ENCODE results near the gene MICU1.
"Not testable (repeated sequence)": the region's sequence is repeated elsewhere in the genome, so short reads cannot be mapped to it uniquely, and the experiment has no call there.

MICU1 gene

DNA sequence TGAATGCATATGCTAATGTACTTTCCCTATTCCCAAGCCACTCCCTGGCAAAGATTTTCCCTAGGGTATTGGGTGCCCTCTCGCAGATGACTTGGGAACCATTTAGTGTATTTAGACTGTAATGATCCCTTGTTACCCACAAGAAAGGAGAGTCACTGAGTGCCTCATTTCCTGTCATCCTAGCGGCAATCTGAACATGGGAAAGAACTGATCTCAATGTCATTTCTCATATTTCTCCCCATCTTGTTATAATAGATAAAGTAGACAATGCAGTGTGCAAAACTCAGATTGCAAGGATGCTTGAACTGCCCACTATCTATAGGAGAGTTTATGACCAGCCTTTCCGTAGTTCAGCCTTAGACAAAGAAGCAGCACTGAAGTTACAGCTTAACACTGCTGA lies 123.3 kb downstream of the MICU1 start:
- DNase-seq = no peak

DNA sequence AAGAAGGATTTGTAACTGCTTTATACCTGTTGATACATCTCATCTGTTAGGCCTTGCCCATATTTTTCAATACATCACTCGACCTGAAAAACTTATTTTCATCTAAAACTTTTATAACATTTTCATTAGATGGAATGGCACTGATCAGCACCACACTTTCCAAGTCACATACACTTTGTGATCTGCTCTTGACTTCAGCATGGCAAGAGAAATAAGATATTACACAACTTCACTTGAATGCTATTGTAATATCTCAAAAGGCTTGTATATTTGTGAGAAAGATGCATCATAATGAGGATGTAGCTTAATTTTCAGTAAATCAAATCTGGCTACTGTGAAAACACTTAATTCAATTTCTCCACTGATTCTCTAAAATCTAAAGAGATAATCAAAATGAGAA lies 126.2 kb downstream of the MICU1 start:
- DNase-seq = no peak

DNA sequence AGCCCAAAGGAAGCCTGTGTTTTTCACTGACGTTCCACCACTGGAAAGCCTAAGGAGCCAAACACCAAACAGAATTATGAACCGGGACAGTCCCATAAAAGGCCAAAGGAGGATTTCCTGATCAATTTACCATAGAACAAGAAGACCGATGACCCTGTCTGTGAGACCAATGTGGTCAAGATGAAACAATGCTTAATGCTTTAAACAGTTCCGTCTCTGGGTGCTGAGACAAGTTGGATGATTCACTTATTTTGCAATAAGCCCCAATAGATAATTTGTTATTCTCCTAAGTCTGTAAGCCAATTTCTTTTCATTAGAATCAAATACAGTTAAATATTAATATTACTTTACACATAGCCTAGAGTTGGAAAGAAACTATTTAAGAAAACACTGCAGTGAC lies 134.9 kb downstream of the MICU1 start:
- DNase-seq = no peak

DNA sequence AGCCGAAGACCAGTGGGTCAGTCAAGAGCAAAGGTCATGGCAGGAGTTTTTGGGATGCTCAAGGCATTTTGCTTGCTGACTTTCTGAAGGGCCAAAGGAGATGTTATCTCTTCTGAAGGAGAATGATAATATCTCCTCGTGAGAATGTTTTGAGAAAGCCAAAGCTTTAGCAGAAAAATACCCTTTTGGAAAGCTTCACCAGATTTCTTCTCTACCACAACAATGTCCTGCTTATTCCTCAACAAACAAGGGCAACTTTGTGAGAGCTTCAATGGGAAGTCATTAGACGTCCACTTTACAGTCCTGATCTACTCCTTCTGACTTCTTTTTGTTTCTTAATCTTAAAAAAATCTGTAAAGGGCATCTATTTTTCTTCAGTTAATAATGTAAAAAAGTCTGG lies 138.4 kb downstream of the MICU1 start:
- DNase-seq = no peak

DNA sequence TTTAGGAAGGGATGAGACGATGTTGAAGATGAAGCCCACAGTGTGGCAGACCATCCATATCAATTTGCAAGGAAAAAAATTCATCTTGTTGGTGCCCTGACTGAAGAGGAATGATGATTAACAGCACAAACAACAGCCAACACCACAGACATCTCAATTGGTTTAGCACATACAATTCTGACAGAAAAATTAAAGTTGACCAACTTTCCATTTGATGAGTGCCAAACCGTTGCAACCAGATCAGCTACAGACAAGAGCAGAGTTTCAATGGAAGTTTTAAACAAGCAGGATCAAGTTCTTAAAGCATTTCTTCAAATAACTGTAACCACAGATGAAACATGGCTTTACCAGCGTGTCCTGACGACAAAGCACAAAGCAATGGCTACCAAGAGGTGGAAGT lies 138.8 kb downstream of the MICU1 start:
- DNase-seq = no peak

DNA sequence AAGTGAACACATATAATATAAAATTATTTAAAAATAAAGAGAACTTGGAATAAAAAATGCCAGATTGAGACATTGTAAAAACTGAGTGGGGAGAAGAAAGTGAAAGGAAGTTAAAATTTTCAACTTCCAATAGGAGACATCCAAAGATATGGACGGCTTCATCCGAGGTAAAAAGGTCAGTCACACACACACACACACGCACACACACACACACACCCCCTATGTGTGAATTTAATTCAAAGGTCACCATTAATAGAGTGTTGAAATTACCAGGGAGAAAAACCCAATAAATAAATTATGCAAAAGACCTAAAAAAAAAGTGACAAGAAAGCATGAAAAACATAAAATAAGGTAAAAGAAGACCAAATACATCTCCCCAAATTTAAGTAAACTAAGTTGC lies 140.2 kb downstream of the MICU1 start:
- no peak for DNase-seq

DNA sequence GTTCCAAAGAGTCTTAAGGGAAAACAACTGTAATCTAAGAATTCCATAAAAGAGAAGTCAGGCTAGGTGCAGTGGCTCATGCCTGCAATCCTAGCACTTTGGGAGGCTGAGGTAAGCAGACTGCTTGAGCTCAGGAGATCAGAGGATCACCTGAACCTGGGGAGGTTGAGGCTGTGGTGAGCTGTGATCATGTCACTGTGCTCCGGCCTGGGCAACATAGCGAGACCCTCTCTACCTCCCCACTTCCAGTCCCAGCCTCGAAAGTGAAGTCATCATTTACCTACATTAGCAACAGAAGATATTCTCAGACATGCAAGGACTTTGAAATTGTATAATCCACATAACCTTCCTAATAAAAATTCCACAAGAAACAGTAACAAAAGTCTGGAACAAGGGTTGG lies 141.4 kb downstream of the MICU1 start:
- no peak for DNase-seq

DNA sequence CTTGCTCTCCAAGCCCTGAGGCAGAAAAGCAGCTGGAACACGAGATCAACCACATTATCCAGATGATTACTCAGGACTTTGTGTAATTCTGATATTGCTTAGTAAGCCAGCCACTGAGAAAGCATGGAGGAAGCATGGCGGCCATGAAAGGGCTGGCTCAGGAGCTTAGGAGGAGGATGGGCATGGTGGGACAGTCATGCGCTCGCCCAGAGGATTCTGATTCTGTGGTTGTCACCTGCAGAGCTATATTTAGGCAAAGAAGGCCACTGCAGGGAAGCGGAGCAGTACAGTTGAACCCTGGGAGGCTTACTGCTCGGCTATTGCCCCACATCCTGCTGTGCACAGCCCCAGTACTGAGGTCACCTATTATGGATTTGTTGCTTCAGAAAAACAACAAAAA lies 142.4 kb downstream of the MICU1 start:
- DNase-seq = no peak

DNA sequence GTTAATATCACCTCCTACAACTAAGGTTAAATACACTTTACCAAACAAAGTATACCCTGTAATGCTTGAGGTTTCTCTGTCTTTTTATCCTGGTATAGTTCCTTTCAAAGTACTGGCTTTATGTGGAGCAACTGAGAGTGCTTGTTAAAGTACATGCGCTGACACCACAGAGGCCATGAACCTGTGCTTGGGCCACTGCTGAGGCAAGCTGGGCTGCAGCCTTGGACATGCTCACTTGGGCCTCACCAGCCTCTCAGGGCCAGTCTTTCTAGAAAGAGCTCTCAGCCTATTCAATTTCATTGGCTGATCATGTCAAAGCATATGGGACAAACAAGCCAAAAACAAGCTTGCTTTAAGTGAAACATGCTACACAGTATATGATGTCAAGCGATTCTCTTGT lies 145.0 kb downstream of the MICU1 start:
- no peak for DNase-seq

DNA sequence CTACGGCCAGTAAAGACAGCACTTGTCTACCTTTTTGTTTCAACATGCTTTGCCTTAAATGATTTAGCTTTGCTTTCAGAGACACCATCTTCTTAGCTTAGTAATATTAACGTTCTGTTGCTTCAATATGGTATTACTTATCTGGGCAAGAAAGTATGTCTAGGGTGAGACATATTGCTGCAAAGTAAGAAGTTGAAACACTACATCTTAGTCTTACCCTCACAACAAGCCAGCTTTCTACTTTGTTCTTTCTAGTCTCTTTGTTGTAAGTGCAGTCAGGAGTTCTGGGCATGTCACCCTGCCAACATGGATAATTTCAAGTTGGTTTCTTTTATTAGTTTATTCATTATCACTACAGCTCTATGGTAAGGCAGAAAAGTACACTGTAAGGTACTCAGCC lies 148.4 kb downstream of the MICU1 start:
- DNase-seq = no peak

DNA sequence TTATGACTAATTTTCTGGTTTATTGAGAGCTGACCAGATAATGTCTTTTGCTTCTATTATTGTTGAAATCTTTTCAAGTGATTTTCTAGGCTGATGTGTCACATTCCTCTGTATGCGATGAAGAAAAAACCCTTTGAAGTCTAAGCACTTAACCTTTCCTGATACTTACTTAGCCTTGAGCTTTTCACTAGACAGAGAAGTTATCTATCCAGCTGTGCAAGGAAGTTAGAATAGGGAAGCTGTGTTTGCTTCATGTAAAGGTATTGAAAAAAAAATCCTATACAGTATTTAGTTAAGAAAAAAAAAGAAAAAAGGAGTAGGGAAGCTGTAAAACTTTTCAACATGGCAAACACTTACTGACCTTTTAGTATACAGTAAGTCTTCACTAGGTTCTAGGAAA lies 153.6 kb downstream of the MICU1 start:
- DNase-seq = no peak

DNA sequence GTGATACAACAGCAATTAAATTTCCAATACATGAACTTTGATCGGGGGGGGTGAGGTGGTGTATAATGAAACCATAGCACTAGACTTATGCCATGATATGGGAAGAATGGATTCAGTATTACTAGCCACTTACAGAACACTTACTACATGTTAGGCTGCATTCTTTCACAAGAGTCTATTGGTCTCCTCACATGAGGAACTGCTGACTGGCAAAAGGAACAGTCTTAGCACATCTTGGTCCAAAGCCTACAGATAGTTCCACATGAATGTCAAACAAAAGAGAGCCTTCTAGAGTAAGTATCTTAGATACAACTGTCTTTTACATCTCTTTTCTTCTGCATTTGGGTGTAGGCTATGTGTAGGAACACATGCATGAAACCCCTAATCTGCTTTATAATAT lies 155.2 kb downstream of the MICU1 start:
- DNase-seq = no peak

DNA sequence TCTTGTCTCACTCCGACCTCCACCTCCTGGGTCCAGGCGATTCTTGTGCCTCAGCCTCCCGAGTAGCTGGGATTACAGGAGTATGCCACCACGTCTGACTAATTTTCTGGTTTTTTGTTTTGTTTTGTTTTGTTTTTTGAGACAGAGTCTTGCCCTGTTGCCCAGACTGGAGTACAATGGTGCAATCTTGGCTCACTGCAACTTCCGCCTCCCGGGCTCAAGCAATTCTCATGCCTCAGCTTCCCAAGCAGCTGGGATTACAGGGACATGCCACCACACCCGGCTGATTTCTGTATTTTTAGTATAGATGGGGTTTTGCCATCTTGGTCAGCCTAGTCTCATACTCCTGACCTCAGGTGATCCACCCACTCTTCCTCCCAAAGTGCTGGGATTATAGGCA lies 158.8 kb downstream of the MICU1 start:
- not testable (repeated sequence) for DNase-seq

DNA sequence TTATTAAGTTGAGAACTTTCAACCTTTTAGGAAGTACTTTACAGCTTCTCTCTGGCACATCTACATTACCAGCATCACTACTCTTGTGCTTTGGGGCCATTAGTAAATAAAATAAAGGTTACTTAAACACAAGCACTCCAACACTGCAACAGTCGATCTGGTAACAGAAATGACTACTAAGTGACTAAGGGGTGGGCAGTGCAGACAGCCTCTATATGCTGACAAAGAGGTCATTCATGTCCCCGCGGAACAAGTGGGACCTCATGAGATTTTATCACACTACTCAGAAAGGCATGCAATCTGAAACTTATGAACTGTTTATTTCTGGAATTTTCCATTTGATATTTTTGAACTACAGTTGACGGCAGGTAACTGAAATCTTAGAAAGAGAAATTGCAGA lies 159.9 kb downstream of the MICU1 start:
- DNase-seq = no peak

DNA sequence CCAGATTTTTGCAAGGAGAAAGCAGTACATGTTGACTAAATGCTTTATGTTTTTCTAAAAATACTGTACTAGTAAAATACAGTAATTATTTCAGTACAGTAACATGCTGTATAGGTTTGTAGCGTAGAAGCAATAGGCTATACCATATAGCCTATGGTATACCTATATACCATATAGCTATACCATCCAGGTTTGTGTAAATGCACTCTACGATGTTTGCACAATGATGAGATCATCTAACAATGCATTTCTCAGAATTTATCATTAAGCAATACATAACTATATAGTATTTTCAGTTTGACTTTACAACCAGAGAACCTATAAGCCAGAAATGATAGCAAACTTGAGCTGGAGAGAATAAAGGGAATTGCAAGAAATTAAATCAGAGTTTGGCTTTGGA lies 161.4 kb downstream of the MICU1 start:
- DNase-seq = no peak

DNA sequence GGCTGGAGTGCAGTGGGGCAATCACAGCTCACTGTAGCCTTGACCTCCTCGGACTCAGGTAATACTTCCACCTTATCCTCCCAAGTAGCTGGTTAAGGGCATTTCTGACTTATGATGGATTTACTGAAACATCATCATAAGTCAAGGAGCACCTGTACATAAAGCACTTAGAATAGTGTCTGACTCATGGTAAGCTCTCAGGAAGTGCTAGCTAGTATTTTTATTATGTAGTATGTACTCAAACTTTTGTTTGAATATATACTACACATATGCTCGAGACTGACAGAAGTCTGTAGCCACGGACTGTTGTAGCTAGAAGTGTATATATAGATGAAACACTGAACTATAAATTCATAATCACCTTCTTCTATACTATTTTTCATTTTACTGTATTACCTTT lies 163.6 kb downstream of the MICU1 start:
- no peak for DNase-seq

DNA sequence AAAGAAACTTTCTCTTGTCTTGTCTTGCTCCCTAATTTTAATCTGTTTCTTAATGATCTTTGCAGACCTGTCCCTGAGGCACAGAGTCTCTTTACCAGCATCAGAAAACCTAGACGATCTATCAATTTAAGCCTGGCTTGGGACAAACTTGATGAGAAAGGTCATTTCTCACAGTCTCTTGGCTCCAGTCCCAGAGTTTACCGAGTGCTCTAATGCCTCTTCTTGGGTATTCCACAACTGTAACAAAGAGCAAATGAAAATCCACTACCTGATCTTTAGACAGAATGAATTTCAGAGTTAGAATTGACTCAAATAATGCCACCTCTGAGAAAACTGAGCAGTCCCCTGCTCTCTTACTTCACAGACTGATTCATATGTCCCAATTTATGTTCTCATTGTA lies 164.8 kb downstream of the MICU1 start:
- DNase-seq = no peak

DNA sequence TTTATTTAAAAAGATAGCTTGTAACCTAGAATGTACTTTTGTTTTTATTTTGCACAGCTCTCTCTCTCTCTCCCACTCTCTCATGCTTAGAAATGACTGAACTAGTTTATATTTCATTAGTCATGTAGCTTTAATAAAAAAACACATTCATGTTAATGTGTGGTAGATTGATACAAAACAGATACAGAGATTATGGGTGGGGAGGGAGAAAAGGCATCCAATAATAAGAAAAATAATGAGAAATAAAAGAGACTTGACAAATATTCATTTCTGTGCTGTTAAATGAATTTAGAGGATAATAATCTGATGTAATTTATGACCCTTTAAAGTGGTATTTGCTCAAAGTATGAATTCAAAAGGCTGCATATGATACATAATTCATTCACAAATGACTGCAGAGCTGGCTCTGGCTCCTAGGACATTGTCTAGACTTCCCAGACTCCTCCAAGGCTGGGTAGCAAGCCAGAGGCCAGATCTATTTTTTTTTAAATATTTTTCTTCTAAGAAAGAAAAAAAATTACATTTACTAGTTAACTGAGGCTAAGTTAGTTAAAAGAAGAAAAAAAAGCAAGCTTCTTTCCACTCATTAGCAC lies 165.5 kb downstream of the MICU1 start:
- DNase-seq = no peak

DNA sequence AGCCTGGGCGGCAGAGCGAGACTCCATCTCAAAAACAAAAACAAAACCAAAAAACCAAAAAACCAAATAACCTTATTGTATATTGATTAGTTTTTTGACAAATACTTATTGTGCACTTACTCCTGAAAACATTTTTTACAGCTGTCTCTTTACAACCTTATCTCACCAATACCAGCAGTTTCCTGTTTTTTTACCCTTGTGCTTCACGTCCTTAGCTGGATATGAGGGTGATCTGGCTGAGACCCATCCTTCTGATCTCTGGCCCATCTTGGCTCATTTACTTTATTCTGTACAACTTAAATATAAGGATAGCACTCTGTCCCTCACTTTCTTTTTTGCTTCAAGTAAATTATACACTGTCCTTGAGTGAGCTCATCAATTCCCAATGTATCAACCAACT lies 166.6 kb downstream of the MICU1 start:
- no peak for DNase-seq

DNA sequence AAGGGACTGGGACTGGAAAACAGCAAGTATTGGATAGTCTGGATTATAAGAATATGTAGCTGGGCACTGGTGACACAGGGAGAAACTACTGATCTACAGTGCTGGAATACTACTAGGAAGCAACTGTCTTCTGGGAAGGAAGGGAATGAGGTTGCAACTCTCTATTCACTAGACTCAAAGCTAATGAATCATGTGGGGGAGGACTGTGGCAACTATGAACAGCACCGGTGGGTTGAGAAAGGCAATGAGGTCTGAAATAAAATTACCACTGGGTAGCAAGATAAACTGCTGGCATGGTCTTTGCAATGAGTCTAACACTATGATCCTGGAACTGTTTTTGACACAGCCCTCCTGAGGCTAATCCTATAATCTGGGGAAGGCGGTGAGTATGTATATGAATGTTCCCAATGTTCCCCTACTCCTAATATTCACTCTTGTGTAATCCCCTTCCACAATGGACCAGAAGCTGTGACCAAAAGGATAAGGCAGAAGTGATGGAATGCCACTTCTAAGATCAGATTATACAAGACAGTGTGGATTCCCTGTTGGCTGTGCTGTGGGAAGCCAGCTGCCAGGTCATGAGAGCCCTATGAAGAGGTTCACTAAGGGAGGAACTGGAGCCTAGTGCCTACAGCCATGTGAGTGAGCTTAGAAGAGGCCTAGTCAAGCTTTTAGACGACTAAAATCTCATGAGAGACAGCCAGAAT lies 169.8 kb downstream of the MICU1 start:
- no peak for DNase-seq

DNA sequence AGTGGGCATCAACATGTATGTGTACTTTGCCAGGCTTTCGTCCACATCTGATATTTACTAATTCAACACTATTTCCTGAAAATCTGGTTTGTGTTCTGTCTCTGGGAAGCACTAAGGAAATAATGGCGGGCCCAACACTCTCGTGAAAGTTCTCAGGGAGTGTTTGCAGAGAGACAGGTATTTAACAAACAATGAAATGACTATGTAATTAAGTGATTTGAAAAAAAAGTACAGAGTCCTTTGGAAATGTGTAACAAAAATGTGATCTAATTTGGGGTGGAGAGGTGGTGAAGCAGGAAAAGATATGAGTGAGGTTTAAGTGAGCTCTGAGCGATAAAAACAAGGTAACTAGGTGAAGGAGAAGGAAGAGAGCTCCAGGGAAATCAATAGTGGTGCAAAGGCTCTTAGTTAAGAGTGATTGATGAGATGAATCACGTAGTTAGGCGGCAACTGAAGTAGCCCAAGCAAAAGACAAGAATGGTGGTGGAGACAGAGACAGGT lies 175.9 kb downstream of the MICU1 start:
- DNase-seq = no peak

DNA sequence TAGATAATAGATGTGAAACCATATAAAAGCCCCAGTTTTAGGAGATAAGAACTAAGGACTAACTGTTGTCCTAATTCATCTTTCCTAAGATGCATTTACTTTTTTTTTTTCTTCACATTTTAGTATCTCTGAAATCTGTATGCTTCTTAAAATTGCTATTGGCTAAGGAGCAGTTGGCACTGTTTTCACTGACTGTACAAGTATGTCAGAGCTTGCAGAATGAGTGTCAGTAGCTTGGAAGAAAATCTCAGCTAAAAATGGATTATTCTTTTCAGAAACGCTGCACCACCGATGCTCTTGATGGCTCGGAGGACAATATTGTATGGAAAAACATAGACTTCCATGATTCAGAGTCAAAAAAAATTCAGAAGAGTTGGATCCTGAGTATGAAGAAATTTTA lies 180.0 kb downstream of the MICU1 start:
- DNase-seq = no peak

DNA sequence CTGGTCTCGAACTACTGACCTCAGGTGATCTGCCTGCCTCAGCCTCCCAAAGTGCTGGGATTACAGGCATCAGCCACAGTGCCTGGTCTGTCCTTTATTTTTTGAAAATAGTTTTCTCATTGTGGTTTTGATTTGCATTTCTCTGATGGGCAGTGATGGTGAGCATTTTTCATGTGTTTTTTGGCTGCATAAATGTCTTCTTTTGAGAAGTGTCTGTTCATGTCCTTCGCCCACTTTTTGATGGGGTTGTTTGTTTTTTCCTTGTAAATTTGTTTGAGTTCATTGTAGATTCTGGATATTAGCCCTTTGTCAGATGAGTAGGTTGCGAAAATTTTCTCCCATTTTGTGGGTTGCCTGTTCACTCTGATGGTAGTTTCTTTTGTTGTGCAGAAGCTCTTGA lies 182.9 kb downstream of the MICU1 start:
- not testable (repeated sequence) for DNase-seq

DNA sequence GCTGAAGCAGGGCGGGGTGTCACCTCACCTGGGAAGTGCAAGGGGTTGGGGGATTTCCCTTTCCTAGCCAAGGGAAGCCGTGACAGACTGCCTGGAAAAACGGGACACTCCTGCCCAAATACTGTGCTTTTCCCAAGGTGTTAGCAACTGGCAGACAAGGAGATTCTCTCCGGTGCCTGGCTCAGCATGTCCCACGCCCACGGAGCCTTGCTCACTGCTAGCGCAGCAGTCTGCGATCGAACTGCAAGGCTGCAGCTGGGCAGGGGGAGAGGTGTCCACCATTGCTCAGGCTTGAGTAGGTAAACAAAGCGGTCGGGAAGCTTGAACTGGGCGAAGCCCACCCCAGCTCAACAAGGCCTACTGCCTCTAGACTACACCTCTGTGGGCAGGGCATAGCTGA lies 190.3 kb downstream of the MICU1 start:
- no peak for DNase-seq

DNA sequence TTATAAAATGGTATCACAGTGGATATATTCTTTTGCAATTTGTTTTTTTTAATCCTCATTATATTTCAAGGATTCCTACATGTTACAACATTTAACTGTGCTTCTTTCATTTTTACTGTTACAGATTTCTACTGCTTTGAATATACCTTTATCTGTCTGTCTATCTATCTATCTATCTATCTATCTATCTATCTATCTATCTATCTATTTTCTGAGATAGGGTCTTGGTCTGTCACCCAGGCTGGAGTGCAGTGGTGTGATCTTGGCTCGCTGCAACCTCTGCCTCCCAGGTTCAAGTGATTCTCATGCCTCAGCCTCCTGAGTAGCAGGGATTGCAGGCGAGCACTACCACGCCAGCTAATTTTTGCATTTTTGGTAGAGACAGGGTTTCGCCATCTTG lies 194.9 kb downstream of the MICU1 start:
- DNase-seq = not testable (repeated sequence)
